Panc1 (cell line): Measurements from ENCODE around the gene GPR180. TPM values are rescaled to one million over a fixed set of nuclear protein-coding genes. Genes with fewer than 3 reads are reported as not detected.

Experiments
- ATAC-seq: fragments of 200-7000 bp; cut with Tn5 transposase; 2 replicates; pipeline ENCODE4 v1.9.1; 2020; ENCODE audit warnings: mild to moderate bottlenecking, moderate library complexity
- BruUV-seq: library from RNA; stranded (reverse); fragments of 400-500 nt; replicated peaks from 2 replicates; lab custom pipeline; 2021; lab: Mats Ljungman, UMichigan
- CTCF ChIA-PET: fragments of 300-600 bp; sonication (Branson Sonifier 250); formaldehyde crosslinking; loops from one replicate; lab custom pipeline; 2022; ENCODE audit warnings: antibody characterized with exemption; lab: Charles Lee
- POLR2A ChIA-PET: fragments of 300-600 bp; sonication (Branson Sonifier 250); formaldehyde crosslinking; loops from one replicate; lab custom pipeline; 2022; ENCODE audit warnings: antibody characterized with exemption; lab: Charles Lee
- DNase-seq: peaks from one replicate; pipeline ENCODE4 v3.0.0-alpha.2; 2010; ENCODE audit warnings: low read depth, low spot score
- H3K27ac ChIP-seq: 2 replicates; pipeline ENCODE4 v1.5.1; 2011; ENCODE audit warnings: mild to moderate bottlenecking, low read length, inconsistent platforms
- H3K27me3 ChIP-seq: fragments of 200-500 bp; sonication (Bioruptor generic); 2 replicates; pipeline ENCODE4 v1.6.0; 2014; ENCODE audit warnings: low read length, inconsistent platforms; ENCODE audit not compliant: control insufficient read depth, insufficient read depth
- H3K36me3 ChIP-seq: fragments of 200-500 bp; sonication (Bioruptor generic); 2 replicates; pipeline ENCODE4 v1.5.1; 2014; ENCODE audit warnings: inconsistent platforms, mild to moderate bottlenecking, low read length, moderate library complexity; ENCODE audit not compliant: control insufficient read depth, insufficient read depth
- H3K4me1 ChIP-seq: 2 replicates; pipeline ENCODE4 v1.5.1; 2011; ENCODE audit warnings: inconsistent platforms, mild to moderate bottlenecking, low read length, moderate library complexity; ENCODE audit not compliant: control insufficient read depth, insufficient read depth
- H3K4me3 ChIP-seq, 2 experiments: 2 replicates each; pipeline ENCODE4 v1.5.1; 2011 to 2012; ENCODE audit warnings: low read depth in 2 of 2, low read length in 2 of 2, mild to moderate bottlenecking in 2 of 2, inconsistent platforms in 1 of 2, moderate library complexity in 1 of 2
- H3K9me3 ChIP-seq: fragments of 200-500 bp; sonication (Bioruptor generic); 2 replicates; pipeline ENCODE4 v1.5.1; 2014; ENCODE audit warnings: low read depth, mild to moderate bottlenecking, inconsistent platforms, low read length, moderate library complexity; ENCODE audit not compliant: control insufficient read depth, insufficient read depth
- POLR2AphosphoS5 ChIP-seq: IDR thresholded peaks from 2 replicates; pipeline ENCODE4 v1.6.1; 2012; ENCODE audit warnings: mild to moderate bottlenecking, low read depth, low read length, moderate library complexity
- SIN3A ChIP-seq: IDR thresholded peaks from 2 replicates; pipeline ENCODE4 v1.6.1; 2012; ENCODE audit warnings: low read depth, mild to moderate bottlenecking, low read length, moderate library complexity, borderline replicate concordance; ENCODE audit not compliant: insufficient read depth
- TCF7L2 ChIP-seq: IDR thresholded peaks from 2 replicates; pipeline ENCODE4 v1.6.1; 2011; ENCODE audit warnings: mild to moderate bottlenecking, low read depth, low read length, inconsistent platforms
- in situ Hi-C: cut with HindIII; loops from 2 replicates; pipeline ENCODE4 v1.10.0; 2016; ENCODE audit warnings: low sequenced_read_pairs, low pct_unique_long_range_greater_than_20kb
- intact Hi-C: fragments of 100-400 bp; cut with micrococcal nuclease; formaldehyde crosslinking; loops from one replicate; pipeline ENCODE4 v1.10.0; 2022; ENCODE audit not compliant: unreplicated experiment
- total RNA-seq: library from RNA; stranded (reverse); gene quantifications from one replicate; pipeline ENCODE4 v1.2.1, GENCODE V29; 2021; ENCODE audit not compliant: unreplicated experiment
- TF ChIP-seq, protein P1 (sequence below), 2 experiments: IDR thresholded peaks; 2 replicates each; pipeline ENCODE4 v1.6.1; 2011 to 2012; ENCODE audit warnings: low read depth in 2 of 2, control low read depth in 1 of 2, low read length in 1 of 2, mild to moderate bottlenecking in 1 of 2, moderate library complexity in 1 of 2; ENCODE audit not compliant: insufficient read depth in 1 of 2
- TF ChIP-seq, protein P2 (sequence below): fragments of 450-650 bp; IDR thresholded peaks from 2 replicates; pipeline ENCODE4 v1.5.1; 2017; ENCODE audit warnings: mild to moderate bottlenecking

The GPR180 gene
- total RNA-seq, 1 experiment from 2014 or later = 7.1 TPM

DNA sequence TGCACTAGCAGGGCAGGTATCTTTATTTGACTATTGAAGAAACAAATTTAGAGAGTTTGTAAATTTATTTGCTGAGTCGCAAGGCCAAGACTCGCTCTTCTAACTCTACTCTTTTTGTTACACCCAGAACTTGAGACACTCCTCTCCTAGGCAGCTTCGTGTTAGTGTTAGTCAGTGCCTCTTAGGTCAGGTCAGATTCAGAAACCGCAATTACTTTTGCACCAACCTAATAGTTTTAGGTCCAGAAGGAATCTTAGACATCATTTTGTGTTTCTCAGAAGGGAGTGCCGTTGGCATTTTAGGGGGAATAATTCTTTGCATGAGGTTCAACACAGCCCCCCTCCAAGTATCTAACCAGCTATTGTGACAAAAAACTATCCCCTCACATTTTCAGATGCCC, 8.8 kb downstream of the GPR180 start:
- ATAC-seq (no peak), DNase-seq (no peak)
- in situ Hi-C loops (no loop called here), intact Hi-C loops (no loop called here)
- Histone ChIP-seq H3K9me3 (no peaks in the 10 kb centered on the region), H3K4me3 (no peak overlapping the region), H3K27ac (no peak overlapping the region), H3K4me1 (no peaks in the 10 kb centered on the region), H3K27me3 (no peaks in the 10 kb centered on the region), H3K36me3 (peaks cover 38% of the 10 kb centered on the region)
- BruUV-seq = no TSS peak
- CTCF ChIA-PET = no interaction called here
- no peak for TF ChIP-seq TCF7L2
- TF ChIP-seq, protein P1, sequence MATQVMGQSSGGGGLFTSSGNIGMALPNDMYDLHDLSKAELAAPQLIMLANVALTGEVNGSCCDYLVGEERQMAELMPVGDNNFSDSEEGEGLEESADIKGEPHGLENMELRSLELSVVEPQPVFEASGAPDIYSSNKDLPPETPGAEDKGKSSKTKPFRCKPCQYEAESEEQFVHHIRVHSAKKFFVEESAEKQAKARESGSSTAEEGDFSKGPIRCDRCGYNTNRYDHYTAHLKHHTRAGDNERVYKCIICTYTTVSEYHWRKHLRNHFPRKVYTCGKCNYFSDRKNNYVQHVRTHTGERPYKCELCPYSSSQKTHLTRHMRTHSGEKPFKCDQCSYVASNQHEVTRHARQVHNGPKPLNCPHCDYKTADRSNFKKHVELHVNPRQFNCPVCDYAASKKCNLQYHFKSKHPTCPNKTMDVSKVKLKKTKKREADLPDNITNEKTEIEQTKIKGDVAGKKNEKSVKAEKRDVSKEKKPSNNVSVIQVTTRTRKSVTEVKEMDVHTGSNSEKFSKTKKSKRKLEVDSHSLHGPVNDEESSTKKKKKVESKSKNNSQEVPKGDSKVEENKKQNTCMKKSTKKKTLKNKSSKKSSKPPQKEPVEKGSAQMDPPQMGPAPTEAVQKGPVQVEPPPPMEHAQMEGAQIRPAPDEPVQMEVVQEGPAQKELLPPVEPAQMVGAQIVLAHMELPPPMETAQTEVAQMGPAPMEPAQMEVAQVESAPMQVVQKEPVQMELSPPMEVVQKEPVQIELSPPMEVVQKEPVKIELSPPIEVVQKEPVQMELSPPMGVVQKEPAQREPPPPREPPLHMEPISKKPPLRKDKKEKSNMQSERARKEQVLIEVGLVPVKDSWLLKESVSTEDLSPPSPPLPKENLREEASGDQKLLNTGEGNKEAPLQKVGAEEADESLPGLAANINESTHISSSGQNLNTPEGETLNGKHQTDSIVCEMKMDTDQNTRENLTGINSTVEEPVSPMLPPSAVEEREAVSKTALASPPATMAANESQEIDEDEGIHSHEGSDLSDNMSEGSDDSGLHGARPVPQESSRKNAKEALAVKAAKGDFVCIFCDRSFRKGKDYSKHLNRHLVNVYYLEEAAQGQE (IDR thresholded peaks at IDR 0.05; ENCODE audit: insufficient read depth in 1 of 2, low read depth in 2 of 2, low read length in 1 of 2) = no peak
- TF ChIP-seq SIN3A = no peak
- TF ChIP-seq, protein P2, sequence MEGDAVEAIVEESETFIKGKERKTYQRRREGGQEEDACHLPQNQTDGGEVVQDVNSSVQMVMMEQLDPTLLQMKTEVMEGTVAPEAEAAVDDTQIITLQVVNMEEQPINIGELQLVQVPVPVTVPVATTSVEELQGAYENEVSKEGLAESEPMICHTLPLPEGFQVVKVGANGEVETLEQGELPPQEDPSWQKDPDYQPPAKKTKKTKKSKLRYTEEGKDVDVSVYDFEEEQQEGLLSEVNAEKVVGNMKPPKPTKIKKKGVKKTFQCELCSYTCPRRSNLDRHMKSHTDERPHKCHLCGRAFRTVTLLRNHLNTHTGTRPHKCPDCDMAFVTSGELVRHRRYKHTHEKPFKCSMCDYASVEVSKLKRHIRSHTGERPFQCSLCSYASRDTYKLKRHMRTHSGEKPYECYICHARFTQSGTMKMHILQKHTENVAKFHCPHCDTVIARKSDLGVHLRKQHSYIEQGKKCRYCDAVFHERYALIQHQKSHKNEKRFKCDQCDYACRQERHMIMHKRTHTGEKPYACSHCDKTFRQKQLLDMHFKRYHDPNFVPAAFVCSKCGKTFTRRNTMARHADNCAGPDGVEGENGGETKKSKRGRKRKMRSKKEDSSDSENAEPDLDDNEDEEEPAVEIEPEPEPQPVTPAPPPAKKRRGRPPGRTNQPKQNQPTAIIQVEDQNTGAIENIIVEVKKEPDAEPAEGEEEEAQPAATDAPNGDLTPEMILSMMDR = no peak
- no peak for TF ChIP-seq POLR2AphosphoS5
- POLR2A ChIA-PET = no interaction called here

DNA sequence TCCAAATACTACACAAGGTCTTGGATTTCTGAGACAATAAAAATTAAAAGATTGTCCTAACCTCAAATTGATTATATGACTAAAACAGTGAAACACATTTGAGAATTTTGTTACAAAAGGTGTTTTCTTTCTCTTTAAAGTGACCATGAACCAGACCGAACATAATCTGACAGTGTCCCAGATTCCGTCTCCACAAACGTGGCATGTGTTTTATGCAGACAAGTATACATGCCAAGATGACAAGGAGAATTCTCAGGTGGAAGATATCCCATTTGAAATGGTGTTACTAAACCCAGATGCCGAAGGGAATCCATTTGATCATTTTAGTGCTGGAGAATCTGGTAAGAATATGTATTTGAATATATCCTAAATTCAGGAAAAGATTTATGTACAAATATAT, 10.4 kb downstream of the GPR180 start:
- H3K4me1 ChIP-seq = no peaks in the 10 kb centered on the region
- BruUV-seq = no TSS peak
- no peaks in the 10 kb centered on the region for H3K9me3 ChIP-seq
- H3K4me3 ChIP-seq = no peak overlapping the region
- intact Hi-C loops = no loop called here
- peaks cover 30% of the 10 kb centered on the region for H3K36me3 ChIP-seq
- ChIA-PET CTCF (no interaction called here), POLR2A (no interaction called here)
- ATAC-seq (no peak), DNase-seq (no peak)
- H3K27me3 ChIP-seq = no peaks in the 10 kb centered on the region
- in situ Hi-C loops = no loop called here
- no peak for TF ChIP-seq POLR2AphosphoS5
- TF ChIP-seq TCF7L2 = no peak
- TF ChIP-seq, protein P1 (IDR thresholded peaks at IDR 0.05; ENCODE audit: insufficient read depth in 1 of 2, low read depth in 2 of 2, low read length in 1 of 2) = no peak
- no peak overlapping the region for H3K27ac ChIP-seq
